GM12878 (cell line): ENCODE results near the gene SPRY1.

Source experiments
- BHLHE40 ChIP-seq, 2 experiments: fragments of 450-650 bp in 1 of 2; IDR thresholded peaks; 2 replicates each; pipeline ENCODE4 v1.6.1; 2011 to 2017; ENCODE audit warnings: low read depth in 2 of 2, borderline replicate concordance in 1 of 2, improper control_type of control experiment in 1 of 2, low read length in 1 of 2, mild to moderate bottlenecking in 1 of 2
- EED ChIP-seq: sonication (generic); IDR thresholded peaks from 2 replicates; pipeline ENCODE4 v1.6.1; 2016; ENCODE audit warnings: antibody characterized with exemption, low read depth
- EZH2 ChIP-seq: IDR thresholded peaks from 2 replicates; pipeline ENCODE4 v1.6.1; 2012; ENCODE audit warnings: low read depth, mild to moderate bottlenecking, control low read depth, inconsistent platforms, low read length, borderline replicate concordance; ENCODE audit not compliant: control insufficient read depth
- GABPA ChIP-seq: IDR thresholded peaks from 2 replicates; pipeline ENCODE4 v1.6.1; 2014; ENCODE audit warnings: antibody characterized with exemption, low read depth, mild to moderate bottlenecking, inconsistent platforms
- MEF2B ChIP-seq: fragments of 450-650 bp; IDR thresholded peaks from 2 replicates; pipeline ENCODE4 v1.6.1; 2018; ENCODE audit warnings: mild to moderate bottlenecking, moderate library complexity; ENCODE audit not compliant: partially characterized antibody, poor library complexity, severe bottlenecking
- NFYB ChIP-seq: IDR thresholded peaks from 2 replicates; pipeline ENCODE4 v1.6.1; 2011; ENCODE audit warnings: low read depth, mild to moderate bottlenecking, low read length, improper control_type of control experiment, moderate library complexity; ENCODE audit not compliant: insufficient read depth
- NR2C2 ChIP-seq: IDR thresholded peaks from 2 replicates; pipeline ENCODE4 v1.6.1; 2011; ENCODE audit warnings: borderline replicate concordance, low read depth; ENCODE audit not compliant: control insufficient read depth, insufficient read length
- POLR2A ChIP-seq: IDR thresholded peaks from 2 replicates; pipeline ENCODE4 v1.6.1; 2011; ENCODE audit warnings: low read depth, mild to moderate bottlenecking, low read length
- RFX5 ChIP-seq: IDR thresholded peaks from 2 replicates; pipeline ENCODE4 v1.6.1; 2011; ENCODE audit warnings: low read depth, low read length, improper control_type of control experiment
- ZNF274 ChIP-seq: IDR thresholded peaks from one replicate; pipeline ENCODE4 v1.8.0; 2011; ENCODE audit not compliant: insufficient read length, insufficient read depth
- ZZZ3 ChIP-seq: IDR thresholded peaks from 2 replicates; pipeline ENCODE4 v1.6.1; 2011; ENCODE audit warnings: low read depth; ENCODE audit not compliant: control insufficient read depth, insufficient read length
- TF ChIP-seq, protein P1 (sequence below): fragments of 450-650 bp; conservative IDR thresholded peaks from 2 replicates; pipeline ENCODE4 v1.6.1; 2017; ENCODE audit warnings: mild to moderate bottlenecking, moderate library complexity

DNA sequence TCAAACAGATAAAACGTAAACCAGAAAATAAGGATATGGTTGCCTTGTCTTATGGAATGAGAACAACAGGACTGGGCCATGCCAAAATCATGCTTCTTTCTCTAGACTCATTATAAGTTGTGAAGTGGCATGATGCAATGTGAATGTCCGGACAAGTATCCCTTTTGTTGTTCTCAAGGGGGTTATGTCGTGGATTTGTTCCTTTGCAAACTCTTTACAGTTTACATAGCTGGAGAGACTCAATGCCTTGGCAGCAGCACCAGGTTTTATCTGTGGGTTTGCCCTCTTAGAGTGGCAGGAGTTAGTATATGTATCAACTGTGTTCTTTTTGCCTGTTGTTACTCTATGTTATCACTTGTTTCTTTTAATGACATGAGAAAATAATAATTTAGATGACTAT lies 41.4 kb downstream of the SPRY1 start:
- TF ChIP-seq ZZZ3 (no peak), POLR2A (no peak), EED (no peak), GABPA (no peak), RFX5 (no peak), EZH2 (no peak), MEF2B (no peak), NR2C2 (no peak), ZNF274 (no peak), NFYB (no peak), BHLHE40 (IDR thresholded peaks at IDR 0.05; ENCODE audit: borderline replicate concordance in 1 of 2, low read depth in 2 of 2, low read length in 1 of 2) (no peak)
- TF ChIP-seq, protein P1, sequence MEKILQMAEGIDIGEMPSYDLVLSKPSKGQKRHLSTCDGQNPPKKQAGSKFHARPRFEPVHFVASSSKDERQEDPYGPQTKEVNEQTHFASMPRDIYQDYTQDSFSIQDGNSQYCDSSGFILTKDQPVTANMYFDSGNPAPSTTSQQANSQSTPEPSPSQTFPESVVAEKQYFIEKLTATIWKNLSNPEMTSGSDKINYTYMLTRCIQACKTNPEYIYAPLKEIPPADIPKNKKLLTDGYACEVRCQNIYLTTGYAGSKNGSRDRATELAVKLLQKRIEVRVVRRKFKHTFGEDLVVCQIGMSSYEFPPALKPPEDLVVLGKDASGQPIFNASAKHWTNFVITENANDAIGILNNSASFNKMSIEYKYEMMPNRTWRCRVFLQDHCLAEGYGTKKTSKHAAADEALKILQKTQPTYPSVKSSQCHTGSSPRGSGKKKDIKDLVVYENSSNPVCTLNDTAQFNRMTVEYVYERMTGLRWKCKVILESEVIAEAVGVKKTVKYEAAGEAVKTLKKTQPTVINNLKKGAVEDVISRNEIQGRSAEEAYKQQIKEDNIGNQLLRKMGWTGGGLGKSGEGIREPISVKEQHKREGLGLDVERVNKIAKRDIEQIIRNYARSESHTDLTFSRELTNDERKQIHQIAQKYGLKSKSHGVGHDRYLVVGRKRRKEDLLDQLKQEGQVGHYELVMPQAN = no peak
